OCI-LY1 (cell line): ENCODE data around the gene FAIM2.

Experiments used
- CTCF ChIP-seq: fragments of 200-600 bp; sonication (generic), shearing (Covaris generic); IDR thresholded peaks from 2 replicates; pipeline ENCODE4 v1.5.1; 2017; ENCODE audit warnings: mild to moderate bottlenecking, antibody characterized with exemption, low read length, moderate library complexity, mixed read lengths
- EZH2 ChIP-seq: fragments of 200-600 bp; sonication (generic), shearing (Covaris generic); IDR thresholded peaks from 2 replicates; pipeline ENCODE4 v1.8.0; 2017; ENCODE audit warnings: borderline replicate concordance, mixed run types, mild to moderate bottlenecking, antibody characterized with exemption, low read length, moderate library complexity, mixed read lengths

- TF ChIP-seq CTCF (no peak), EZH2 (no peak)
Observed at GRCh38 chr12:49944046-49944445, 40.3 kb upstream of the FAIM2 start.
